HG02973 (cell line): Measurements from ENCODE around the gene INHBB.

Source experiments
- ATAC-seq: cut with Tn5 transposase; IDR thresholded peaks from one replicate; pipeline ENCODE4 v1.9.1; 2021; ENCODE audit warnings: moderate library complexity; ENCODE audit not compliant: unreplicated experiment

The INHBB gene

GRCh38 chr2:120354467-120354866 is 8.5 kb downstream of the INHBB start:
- no peak for ATAC-seq

GRCh38 chr2:120354935-120355779 is 9.2 kb downstream of the INHBB start:
- ATAC-seq, result no peak

- ATAC-seq, result no peak
These were observed 9.9 kb downstream of the INHBB start for GRCh38 chr2:120355780-120356266.

GRCh38 chr2:120357768-120358167 is 11.8 kb downstream of the INHBB start:
- ATAC-seq, result no peak

GRCh38 chr2:120358734-120359465 is 13.0 kb downstream of the INHBB start:
- ATAC-seq, result no peak

GRCh38 chr2:120360307-120360855 is 14.4 kb downstream of the INHBB start:
- ATAC-seq, result no peak

GRCh38 chr2:120362926-120363325 is 17.0 kb downstream of the INHBB start:
- no peak for ATAC-seq

GRCh38 chr2:120365236-120365793 is 19.4 kb downstream of the INHBB start:
- ATAC-seq, result no peak

- no peak for ATAC-seq
These were observed 20.8 kb downstream of the INHBB start for GRCh38 chr2:120366698-120367097.

- ATAC-seq, result no peak
These were observed 21.3 kb downstream of the INHBB start for GRCh38 chr2:120367221-120367620.

GRCh38 chr2:120367649-120368048 is 21.7 kb downstream of the INHBB start:
- ATAC-seq, result no peak

GRCh38 chr2:120368086-120368485 is 22.1 kb downstream of the INHBB start:
- no peak for ATAC-seq

GRCh38 chr2:120369250-120369649 is 23.3 kb downstream of the INHBB start:
- ATAC-seq, result no peak

- no peak for ATAC-seq
These were observed 26.2 kb downstream of the INHBB start for GRCh38 chr2:120371969-120372625.

GRCh38 chr2:120372816-120373215 is 26.9 kb downstream of the INHBB start:
- ATAC-seq, result no peak

GRCh38 chr2:120373424-120373823 is 27.5 kb downstream of the INHBB start:
- no peak for ATAC-seq

- ATAC-seq, result no peak
These were observed 28.9 kb downstream of the INHBB start for GRCh38 chr2:120374821-120375220.

GRCh38 chr2:120375251-120376020 is 29.5 kb downstream of the INHBB start:
- ATAC-seq, result no peak

GRCh38 chr2:120376101-120376500 is 30.2 kb downstream of the INHBB start:
- no peak for ATAC-seq
